Right lobe of liver (tissue), 4 donors: Measurements from ENCODE around the gene WDR62.

Source experiments
- CTCF ChIP-seq, 4 donors: fragments of 200-600 bp in 3 of 4; fragments of 450-650 bp in 1 of 4; IDR thresholded peaks; one replicate each; pipeline versions ENCODE4 v1.5.1 to v1.8.0; 2016 to 2022; ENCODE audit warnings: antibody characterized with exemption in 4 of 4, mild to moderate bottlenecking in 2 of 4
- POLR2A ChIP-seq: fragments of 450-650 bp; IDR thresholded peaks from one replicate; pipeline ENCODE4 v1.6.1; 2017; ENCODE audit warnings: antibody characterized with exemption, mild to moderate bottlenecking
- donor health status: DM: no; HTN: no; CAD: no.
- donor health status: DM: no; HTN: no; CAD: no.
- donor health status: DM: no; HTN: yes; CAD: no.

- TF ChIP-seq POLR2A (no peak), CTCF (IDR thresholded peaks at IDR 0.05) (no peak)
Measured at GRCh38 chr19:36027696-36028095, 27.0 kb upstream of the WDR62 start.
